HL-60/S4 treated with retinoic acid at 250 ng/mL for 4 days and 3 days (cell line): Measurements from ENCODE around the gene CGAS.
"Not testable (repeated sequence)": the region's sequence is repeated elsewhere in the genome, so short reads cannot be mapped to it uniquely, and the experiment has no call there.

Experiments used
- in situ Hi-C: fragments of 300-500 bp; cut with MboI; formaldehyde crosslinking; loops from 2 replicates; pipeline ENCODE4 v1.7.0; 2022; ENCODE audit warnings: low sequenced_read_pairs

The CGAS gene

GRCh38 chr6:73400656-73401055 lies 51.4 kb downstream of the CGAS start:
- in situ Hi-C loops, result no loop called here

GRCh38 chr6:73395875-73396274 lies 56.2 kb downstream of the CGAS start:
- in situ Hi-C loops, result no loop called here

- in situ Hi-C loops, result no loop called here
These were observed 57.3 kb downstream of the CGAS start, which contains the start of gene DDX43 for GRCh38 chr6:73394577-73395354. Gene DDX43, plus strand, starts transcription at chr6:73394828. Its CDS starts 78 bp downstream, at chr6:73394906.

GRCh38 chr6:73393278-73393677 lies 58.8 kb downstream of the CGAS start:
- in situ Hi-C loops, result no loop called here

GRCh38 chr6:73392188-73392587 lies 59.9 kb downstream of the CGAS start:
- in situ Hi-C loops, result not testable (repeated sequence)

GRCh38 chr6:73391675-73392074 lies 60.4 kb downstream of the CGAS start:
- in situ Hi-C loops, result no loop called here

GRCh38 chr6:73389854-73390253 lies 62.2 kb downstream of the CGAS start:
- in situ Hi-C loops, result no loop called here

- in situ Hi-C loops, result no loop called here
These were observed 63.1 kb downstream of the CGAS start for GRCh38 chr6:73388800-73389512.

GRCh38 chr6:73388433-73388799 lies 63.7 kb downstream of the CGAS start:
- in situ Hi-C loops, result no loop called here

GRCh38 chr6:73382462-73383113 lies 69.5 kb downstream of the CGAS start:
- in situ Hi-C loops, result no loop called here

GRCh38 chr6:73381531-73381930 lies 70.6 kb downstream of the CGAS start:
- in situ Hi-C loops, result not testable (repeated sequence)

- in situ Hi-C loops, result no loop called here
These were observed 74.9 kb downstream of the CGAS start for GRCh38 chr6:73377225-73377624.

GRCh38 chr6:73375216-73375615 lies 76.9 kb downstream of the CGAS start:
- in situ Hi-C loops, result no loop called here
